Neural cell (in vitro differentiated cells): ENCODE results near the gene BMPR1B. TPM values are rescaled to one million over a fixed set of nuclear protein-coding genes. Genes with fewer than 3 reads are reported as not detected.

Experiments
- H2AFZ ChIP-seq: fragments of 200-600, 300-800 bp; sonication (generic), shearing (Covaris generic); 2 replicates; pipeline ENCODE4 v1.6.0; 2014; ENCODE audit warnings: low read depth, mild to moderate bottlenecking, antibody characterized with exemption, low read length, moderate library complexity
- H3F3A ChIP-seq: fragments of 200-600 bp; shearing (Covaris generic); 2 replicates; pipeline ENCODE4 v1.6.1; 2016; ENCODE audit warnings: mild to moderate bottlenecking, moderate library complexity, mixed read lengths, antibody characterized with exemption, low read length; ENCODE audit not compliant: insufficient read depth, poor library complexity, severe bottlenecking
- H3K27ac ChIP-seq: fragments of 200-600, 300-800 bp; sonication (generic), shearing (Covaris generic); 2 replicates; pipeline ENCODE4 v1.5.1; 2014; ENCODE audit warnings: mild to moderate bottlenecking, low read length, moderate library complexity
- H3K27me3 ChIP-seq: fragments of 300-800, 200-600 bp; sonication (generic), shearing (Covaris generic); 2 replicates; pipeline ENCODE4 v1.6.0; 2014; ENCODE audit warnings: mild to moderate bottlenecking, low read depth, low read length, moderate library complexity; ENCODE audit not compliant: insufficient read depth
- H3K36me3 ChIP-seq: fragments of 300-800, 200-600 bp; sonication (generic), shearing (Covaris generic); 2 replicates; pipeline ENCODE4 v1.5.1; 2014; ENCODE audit warnings: mild to moderate bottlenecking, antibody characterized with exemption, low read length, moderate library complexity; ENCODE audit not compliant: insufficient read depth
- H3K4me2 ChIP-seq: fragments of 300-800, 200-600 bp; sonication (generic), shearing (Covaris generic); 2 replicates; pipeline ENCODE4 v1.6.0; 2014; ENCODE audit warnings: mild to moderate bottlenecking, low read length
- H3K4me3 ChIP-seq: fragments of 300-800, 200-600 bp; sonication (generic), shearing (Covaris generic); 2 replicates; pipeline ENCODE4 v1.5.1; 2014; ENCODE audit warnings: mild to moderate bottlenecking, low read length, moderate library complexity
- H3K79me2 ChIP-seq: fragments of 200-600 bp; shearing (Covaris generic); replicated peaks from 2 replicates; pipeline ENCODE4 v1.6.0; 2014; ENCODE audit warnings: mild to moderate bottlenecking, low read length, moderate library complexity; ENCODE audit not compliant: insufficient read depth
- H3K9ac ChIP-seq: fragments of 300-800, 200-600 bp; sonication (generic), shearing (Covaris generic); 2 replicates; pipeline ENCODE4 v1.6.1; 2016; ENCODE audit warnings: mild to moderate bottlenecking, low read length, mixed read lengths
- H3K9me2 ChIP-seq: fragments of 200-600 bp; shearing (Covaris generic); 2 replicates; pipeline ENCODE4 v1.6.1; 2016; ENCODE audit warnings: mild to moderate bottlenecking, low read length, mixed read lengths; ENCODE audit not compliant: insufficient read depth
- H3K9me3 ChIP-seq: fragments of 200-600, 300-800 bp; sonication (generic), shearing (Covaris generic); 2 replicates; pipeline ENCODE4 v1.6.1; 2016; ENCODE audit warnings: mild to moderate bottlenecking, mixed run types, low read length, moderate library complexity, mixed read lengths
- H4K20me1 ChIP-seq: fragments of 200-600 bp; shearing (Covaris generic); 2 replicates; pipeline ENCODE4 v1.6.1; 2016; ENCODE audit warnings: mild to moderate bottlenecking, mixed run types; ENCODE audit not compliant: insufficient read depth
- EP300 ChIP-seq: fragments of 450-650 bp; conservative IDR thresholded peaks from 2 replicates; pipeline ENCODE4 v1.6.1; 2014; ENCODE audit warnings: antibody characterized with exemption, mild to moderate bottlenecking, moderate library complexity; ENCODE audit not compliant: poor library complexity, severe bottlenecking
- EZH2 ChIP-seq: fragments of 200-600, 300-800 bp; shearing (Covaris generic), sonication (generic); IDR thresholded peaks from 2 replicates; pipeline ENCODE4 v1.6.1; 2014; ENCODE audit warnings: antibody characterized with exemption, low read length, borderline replicate concordance, mild to moderate bottlenecking; ENCODE audit not compliant: insufficient read depth, poor library complexity, severe bottlenecking
- MXI1 ChIP-seq: fragments of 450-650 bp; conservative IDR thresholded peaks from 2 replicates; pipeline ENCODE4 v1.6.1; 2014; ENCODE audit warnings: antibody characterized with exemption, mild to moderate bottlenecking; ENCODE audit not compliant: poor library complexity, severe bottlenecking
- POLR2AphosphoS5 ChIP-seq: IDR thresholded peaks from 2 replicates; pipeline ENCODE4 v1.6.1; 2012
- RAD21 ChIP-seq: fragments of 450-650 bp; conservative IDR thresholded peaks from 2 replicates; pipeline ENCODE4 v1.6.1; 2014; ENCODE audit warnings: antibody characterized with exemption, mild to moderate bottlenecking, moderate library complexity
- SMC3 ChIP-seq: fragments of 450-650 bp; conservative IDR thresholded peaks from 2 replicates; pipeline ENCODE4 v1.6.1; 2014; ENCODE audit warnings: antibody characterized with exemption, mild to moderate bottlenecking, moderate library complexity; ENCODE audit not compliant: poor library complexity
- TAF1 ChIP-seq: IDR thresholded peaks from 2 replicates; pipeline ENCODE4 v1.6.1; 2012; ENCODE audit warnings: low read depth
- polyA plus RNA-seq: library from polyadenylated mRNA; depleted of rRNA; stranded (reverse); fragments of >200 nt; gene quantifications from 2 replicates; pipeline ENCODE4 v1.2.3, GENCODE V29; 2014
- TF ChIP-seq, protein P1 (sequence below): IDR thresholded peaks from 2 replicates; pipeline ENCODE4 v1.6.1; 2012; ENCODE audit warnings: borderline replicate concordance
- TF ChIP-seq, protein P2 (sequence below): fragments of 450-650 bp; IDR thresholded peaks from 2 replicates; pipeline ENCODE4 v1.5.1; 2014; ENCODE audit warnings: antibody characterized with exemption, mild to moderate bottlenecking, moderate library complexity; ENCODE audit not compliant: poor library complexity, severe bottlenecking

Gene BMPR1B
- polyA plus RNA-seq, 1 donor from 2014 or later = 1.6 TPM

DNA sequence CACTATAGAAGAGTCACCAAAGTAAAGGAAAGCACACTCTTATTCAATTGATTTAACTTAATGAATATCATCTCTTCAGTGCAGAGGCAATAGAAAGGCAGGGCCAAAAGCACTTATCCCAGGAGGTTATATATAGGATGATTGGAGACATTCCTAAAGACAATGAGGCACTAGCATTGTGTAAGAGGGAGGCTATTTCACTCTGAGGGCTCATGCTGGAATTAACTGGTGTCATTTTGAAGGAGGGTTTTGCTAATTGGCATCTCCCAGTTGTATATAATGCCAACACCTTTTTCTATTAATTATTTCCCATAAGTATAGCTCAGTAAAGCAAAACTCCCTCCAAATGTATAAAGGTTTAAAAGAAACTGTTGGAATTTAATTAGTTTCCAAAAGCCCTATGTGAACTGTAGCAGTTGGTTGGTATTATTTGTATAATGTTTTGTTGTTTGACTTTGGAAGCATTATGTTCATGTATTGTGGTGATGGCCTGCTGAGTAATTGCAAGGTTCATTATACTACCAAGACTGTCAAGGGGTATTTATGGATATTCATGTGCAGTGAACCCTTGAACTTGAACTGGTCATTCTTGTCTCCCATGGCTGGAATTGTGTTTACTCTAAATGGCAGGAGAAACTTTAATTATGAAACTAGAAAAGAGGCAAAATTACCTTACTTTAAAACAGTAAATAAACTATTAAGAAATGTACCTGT, 270.3 kb downstream of the BMPR1B start:
- Histone ChIP-seq H3F3A (no peaks in the 10 kb centered on the region), H3K9ac (no peak overlapping the region), H2AFZ (no peak overlapping the region), H3K79me2 (no peaks in the 10 kb centered on the region), H3K27ac (no peak overlapping the region), H3K27me3 (no peaks in the 10 kb centered on the region), H3K9me2 (no peaks in the 10 kb centered on the region), H3K4me2 (no peak overlapping the region), H4K20me1 (no peaks in the 10 kb centered on the region), H3K4me3 (no peak overlapping the region), H3K36me3 (no peaks in the 10 kb centered on the region), H3K9me3 (peaks cover 8% of the 10 kb centered on the region)
- no peak for TF ChIP-seq SMC3
- no peak for TF ChIP-seq TAF1
- TF ChIP-seq, protein P1, sequence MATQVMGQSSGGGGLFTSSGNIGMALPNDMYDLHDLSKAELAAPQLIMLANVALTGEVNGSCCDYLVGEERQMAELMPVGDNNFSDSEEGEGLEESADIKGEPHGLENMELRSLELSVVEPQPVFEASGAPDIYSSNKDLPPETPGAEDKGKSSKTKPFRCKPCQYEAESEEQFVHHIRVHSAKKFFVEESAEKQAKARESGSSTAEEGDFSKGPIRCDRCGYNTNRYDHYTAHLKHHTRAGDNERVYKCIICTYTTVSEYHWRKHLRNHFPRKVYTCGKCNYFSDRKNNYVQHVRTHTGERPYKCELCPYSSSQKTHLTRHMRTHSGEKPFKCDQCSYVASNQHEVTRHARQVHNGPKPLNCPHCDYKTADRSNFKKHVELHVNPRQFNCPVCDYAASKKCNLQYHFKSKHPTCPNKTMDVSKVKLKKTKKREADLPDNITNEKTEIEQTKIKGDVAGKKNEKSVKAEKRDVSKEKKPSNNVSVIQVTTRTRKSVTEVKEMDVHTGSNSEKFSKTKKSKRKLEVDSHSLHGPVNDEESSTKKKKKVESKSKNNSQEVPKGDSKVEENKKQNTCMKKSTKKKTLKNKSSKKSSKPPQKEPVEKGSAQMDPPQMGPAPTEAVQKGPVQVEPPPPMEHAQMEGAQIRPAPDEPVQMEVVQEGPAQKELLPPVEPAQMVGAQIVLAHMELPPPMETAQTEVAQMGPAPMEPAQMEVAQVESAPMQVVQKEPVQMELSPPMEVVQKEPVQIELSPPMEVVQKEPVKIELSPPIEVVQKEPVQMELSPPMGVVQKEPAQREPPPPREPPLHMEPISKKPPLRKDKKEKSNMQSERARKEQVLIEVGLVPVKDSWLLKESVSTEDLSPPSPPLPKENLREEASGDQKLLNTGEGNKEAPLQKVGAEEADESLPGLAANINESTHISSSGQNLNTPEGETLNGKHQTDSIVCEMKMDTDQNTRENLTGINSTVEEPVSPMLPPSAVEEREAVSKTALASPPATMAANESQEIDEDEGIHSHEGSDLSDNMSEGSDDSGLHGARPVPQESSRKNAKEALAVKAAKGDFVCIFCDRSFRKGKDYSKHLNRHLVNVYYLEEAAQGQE = no peak
- TF ChIP-seq RAD21 = no peak
- TF ChIP-seq MXI1 = no peak
- no peak for TF ChIP-seq EZH2
- TF ChIP-seq POLR2AphosphoS5 = no peak
- TF ChIP-seq, protein P2, sequence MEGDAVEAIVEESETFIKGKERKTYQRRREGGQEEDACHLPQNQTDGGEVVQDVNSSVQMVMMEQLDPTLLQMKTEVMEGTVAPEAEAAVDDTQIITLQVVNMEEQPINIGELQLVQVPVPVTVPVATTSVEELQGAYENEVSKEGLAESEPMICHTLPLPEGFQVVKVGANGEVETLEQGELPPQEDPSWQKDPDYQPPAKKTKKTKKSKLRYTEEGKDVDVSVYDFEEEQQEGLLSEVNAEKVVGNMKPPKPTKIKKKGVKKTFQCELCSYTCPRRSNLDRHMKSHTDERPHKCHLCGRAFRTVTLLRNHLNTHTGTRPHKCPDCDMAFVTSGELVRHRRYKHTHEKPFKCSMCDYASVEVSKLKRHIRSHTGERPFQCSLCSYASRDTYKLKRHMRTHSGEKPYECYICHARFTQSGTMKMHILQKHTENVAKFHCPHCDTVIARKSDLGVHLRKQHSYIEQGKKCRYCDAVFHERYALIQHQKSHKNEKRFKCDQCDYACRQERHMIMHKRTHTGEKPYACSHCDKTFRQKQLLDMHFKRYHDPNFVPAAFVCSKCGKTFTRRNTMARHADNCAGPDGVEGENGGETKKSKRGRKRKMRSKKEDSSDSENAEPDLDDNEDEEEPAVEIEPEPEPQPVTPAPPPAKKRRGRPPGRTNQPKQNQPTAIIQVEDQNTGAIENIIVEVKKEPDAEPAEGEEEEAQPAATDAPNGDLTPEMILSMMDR = no peak
- no peak for TF ChIP-seq EP300

DNA sequence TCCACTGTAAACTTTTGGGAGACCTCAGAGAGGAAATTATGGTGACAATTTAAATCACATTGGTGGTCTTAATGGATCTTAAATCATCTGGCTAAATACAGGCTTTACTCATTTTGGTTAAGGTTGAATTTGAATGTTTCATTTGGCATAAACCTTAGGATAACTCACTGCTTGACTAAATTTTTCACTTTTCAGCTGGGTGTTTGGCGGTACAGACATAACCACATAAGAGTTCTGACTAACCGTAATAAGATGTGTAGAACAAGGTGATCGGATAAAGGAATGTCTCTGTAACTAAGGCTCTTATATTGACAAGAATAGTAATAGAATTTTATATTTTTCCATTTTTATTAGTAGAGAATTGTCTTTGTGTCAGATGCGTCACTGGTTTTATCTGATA, 281.0 kb downstream of the BMPR1B start:
- H3K9me3 ChIP-seq = no peaks in the 10 kb centered on the region
- no peaks in the 10 kb centered on the region for H3K27me3 ChIP-seq
- H3K9ac ChIP-seq = no peak overlapping the region
- H3K27ac ChIP-seq = no peak overlapping the region
- no peaks in the 10 kb centered on the region for H3F3A ChIP-seq
- H3K79me2 ChIP-seq = no peaks in the 10 kb centered on the region
- H3K9me2 ChIP-seq = no peaks in the 10 kb centered on the region
- no peak overlapping the region for H3K4me3 ChIP-seq
- no peak for TF ChIP-seq EP300
- no peak for TF ChIP-seq SMC3
- no peak for TF ChIP-seq RAD21
- no peak for TF ChIP-seq POLR2AphosphoS5
- TF ChIP-seq, protein P2 = no peak
- TF ChIP-seq, protein P1 = no peak
- no peak for TF ChIP-seq TAF1
- TF ChIP-seq EZH2 = no peak
- no peak for TF ChIP-seq MXI1
- H3K36me3 ChIP-seq = no peaks in the 10 kb centered on the region
- no peak overlapping the region for H3K4me2 ChIP-seq
- H2AFZ ChIP-seq = no peak overlapping the region
- H4K20me1 ChIP-seq = no peaks in the 10 kb centered on the region
